ENCODE results near the gene FLACC1. TPM values are rescaled to one million over a fixed set of nuclear protein-coding genes. Genes with fewer than 3 reads are reported as not detected.
"Not testable (repeated sequence)": the region's sequence is repeated elsewhere in the genome, so short reads cannot be mapped to it uniquely, and the experiment has no call there.

Gene FLACC1
- total RNA-seq, 1 experiment from 2014 or later, result 1.2 TPM

DNA sequence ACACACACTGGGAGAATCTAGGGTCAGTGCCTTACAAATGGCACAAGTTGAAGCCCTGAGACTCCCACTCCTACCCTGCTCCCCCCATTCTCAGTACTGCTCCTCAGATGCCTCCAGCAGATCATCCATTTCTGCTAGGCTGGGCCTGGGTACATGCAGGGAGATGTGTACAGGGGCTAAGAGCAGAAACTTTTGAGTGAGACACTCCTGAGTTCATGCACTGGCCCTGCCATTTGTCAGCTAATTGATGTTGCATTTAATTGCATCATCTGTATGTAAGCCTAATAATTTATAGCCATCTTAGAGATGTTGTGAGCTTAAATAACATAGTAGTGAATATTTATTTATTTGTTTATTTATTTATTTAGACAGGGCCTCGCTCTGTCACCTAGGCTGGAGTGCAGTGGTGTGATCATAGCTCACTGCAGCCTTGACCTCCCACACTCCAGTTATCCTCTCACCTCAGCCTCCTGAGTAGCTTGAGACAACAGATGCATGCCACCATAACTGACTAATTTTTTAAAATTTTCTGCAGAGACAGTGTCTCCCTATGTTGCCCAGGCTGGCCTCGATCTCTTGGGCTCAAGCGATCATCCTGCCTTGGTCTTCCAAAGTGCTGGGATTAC lies 101.6 kb downstream of the FLACC1 start:
- DNase-seq (ENCODE audit: low spot score), result no peak

DNA sequence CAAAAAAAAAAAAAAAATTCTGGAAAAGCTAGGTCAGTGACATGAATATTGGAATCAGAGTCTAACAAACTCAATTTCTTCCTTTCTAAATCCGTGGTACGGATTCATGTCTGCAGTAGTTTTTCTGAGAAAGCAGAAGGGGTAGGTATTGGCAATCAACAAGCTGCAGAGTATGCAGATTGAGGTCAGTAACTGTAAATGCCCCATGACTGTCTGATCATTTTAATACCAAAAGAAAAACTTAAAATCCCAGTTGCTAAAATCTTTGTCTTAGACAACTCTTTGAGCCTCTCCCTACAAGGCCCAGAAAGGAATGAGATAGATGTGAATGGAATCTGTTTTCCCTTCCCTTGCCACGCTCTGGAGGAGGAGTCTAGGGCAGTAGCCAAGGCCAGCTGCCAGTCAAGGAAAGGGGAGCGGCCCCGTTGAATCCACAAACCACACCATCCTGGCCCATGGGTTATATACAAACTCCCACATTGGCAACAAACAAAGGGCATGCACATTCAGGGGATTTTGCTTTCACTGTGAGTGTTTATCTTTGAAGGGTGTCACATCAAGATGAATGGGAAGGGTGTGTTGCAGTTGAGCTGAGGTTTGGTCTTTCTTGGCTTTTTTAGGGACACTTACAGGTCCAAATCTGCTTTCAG lies 102.9 kb downstream of the FLACC1 start:
- DNase-seq (ENCODE audit: low spot score), result peak; percentile 46

DNA sequence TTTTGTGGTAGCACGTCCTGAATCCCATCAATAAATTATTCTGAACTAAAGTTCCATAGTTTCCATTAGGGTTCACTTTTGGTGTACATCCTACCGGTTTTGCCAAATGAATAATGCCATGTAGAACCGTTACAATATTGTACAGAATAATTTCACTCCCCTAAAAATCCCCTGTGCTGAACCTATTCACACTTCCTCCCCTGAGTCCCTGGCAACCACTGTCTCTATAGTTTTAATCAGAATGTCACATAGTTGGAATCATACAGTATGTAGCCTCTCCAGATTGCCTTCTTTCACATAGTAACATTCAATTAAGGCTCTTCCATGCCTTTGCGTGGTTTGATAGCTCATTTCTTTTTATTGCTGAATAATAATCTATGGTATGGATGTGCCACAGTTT lies 106.4 kb downstream of the FLACC1 start:
- DNase-seq (ENCODE audit: low spot score), result no peak

DNA sequence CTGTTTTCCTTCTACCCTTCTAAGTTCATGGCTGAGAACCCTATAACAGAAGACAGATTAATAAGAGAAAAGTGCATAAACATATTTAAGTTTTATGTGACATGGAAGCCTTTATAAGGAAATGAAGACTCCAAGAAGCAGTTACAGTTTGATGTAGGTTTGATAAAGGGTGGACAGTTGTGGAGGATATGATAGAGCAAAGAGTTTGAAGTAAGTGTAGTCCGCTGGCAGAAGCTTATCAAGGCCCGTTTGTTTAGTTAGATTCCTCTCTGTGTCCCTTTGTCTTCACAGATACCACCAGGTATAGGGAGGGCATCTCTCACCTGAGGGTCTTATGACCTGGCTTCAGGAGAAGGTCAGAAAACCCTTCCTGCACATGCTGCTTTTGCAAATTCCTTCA lies 107.3 kb downstream of the FLACC1 start:
- no peak for DNase-seq (ENCODE audit: low spot score)

DNA sequence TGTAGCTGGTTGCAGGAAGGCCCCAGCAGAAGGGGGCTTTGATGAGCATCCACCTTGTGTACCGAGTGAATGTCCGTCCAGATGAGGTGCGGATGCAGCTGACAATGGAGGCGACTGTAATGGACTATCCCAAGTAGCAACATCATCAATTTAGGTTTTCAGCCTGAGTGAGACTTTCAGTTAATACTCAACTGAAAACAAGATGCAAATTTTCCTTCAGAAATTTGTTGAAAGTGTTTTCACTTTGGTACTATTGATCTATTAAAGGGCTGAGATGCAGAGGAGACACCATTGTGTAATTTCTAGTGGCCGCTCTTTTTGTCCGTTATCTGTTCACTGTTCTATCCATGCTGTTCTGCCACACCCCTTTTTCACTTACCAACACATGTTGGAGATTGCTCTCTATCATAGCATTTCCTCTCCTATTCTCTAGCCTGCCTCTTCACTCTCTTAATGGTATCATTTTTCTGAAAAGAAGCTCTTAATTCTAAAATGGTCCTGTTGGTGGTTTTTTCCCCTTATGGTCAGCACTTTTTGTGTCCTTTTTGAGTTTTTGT lies 108.8 kb downstream of the FLACC1 start:
- no peak for DNase-seq (ENCODE audit: low spot score)

DNA sequence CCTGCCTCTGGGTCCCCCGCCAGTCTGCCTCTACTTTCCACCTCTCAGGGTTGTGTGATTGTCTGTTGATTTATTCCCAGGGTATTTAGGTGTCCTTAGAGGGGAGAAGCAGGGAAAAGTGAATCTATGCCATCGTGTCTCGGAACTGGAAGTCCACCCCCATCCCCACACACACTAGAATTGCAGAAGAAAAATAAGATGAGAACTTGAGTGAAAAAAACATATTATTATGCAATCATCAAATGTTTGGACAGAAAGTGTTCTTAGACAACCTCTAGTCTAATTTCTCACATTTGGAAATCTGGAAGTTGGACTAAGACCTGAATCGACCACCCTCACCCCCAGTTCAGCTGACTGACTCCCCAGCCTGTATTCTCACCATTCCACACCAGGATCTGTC lies 110.9 kb downstream of the FLACC1 start:
- DNase-seq (ENCODE audit: low spot score), result no peak

DNA sequence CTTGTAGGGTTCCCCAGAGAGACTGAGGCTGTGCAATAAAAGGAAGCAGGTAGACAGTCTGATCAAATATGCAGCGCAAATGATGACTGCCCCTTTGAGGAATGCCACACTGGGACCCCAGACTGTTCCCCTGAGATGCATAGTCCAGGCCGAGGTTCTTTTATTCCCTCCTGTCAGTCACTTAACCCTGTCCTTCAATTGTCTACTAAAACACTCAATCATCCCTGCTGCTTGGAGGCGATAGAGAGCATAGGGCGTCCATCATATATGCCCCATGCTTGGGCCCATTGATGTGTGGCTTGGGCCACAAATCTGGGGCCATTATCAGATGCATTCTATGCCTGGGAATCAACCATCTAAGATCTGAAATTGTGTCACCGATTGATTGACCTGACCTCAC lies 112.3 kb downstream of the FLACC1 start:
- no peak for DNase-seq (ENCODE audit: low spot score)

DNA sequence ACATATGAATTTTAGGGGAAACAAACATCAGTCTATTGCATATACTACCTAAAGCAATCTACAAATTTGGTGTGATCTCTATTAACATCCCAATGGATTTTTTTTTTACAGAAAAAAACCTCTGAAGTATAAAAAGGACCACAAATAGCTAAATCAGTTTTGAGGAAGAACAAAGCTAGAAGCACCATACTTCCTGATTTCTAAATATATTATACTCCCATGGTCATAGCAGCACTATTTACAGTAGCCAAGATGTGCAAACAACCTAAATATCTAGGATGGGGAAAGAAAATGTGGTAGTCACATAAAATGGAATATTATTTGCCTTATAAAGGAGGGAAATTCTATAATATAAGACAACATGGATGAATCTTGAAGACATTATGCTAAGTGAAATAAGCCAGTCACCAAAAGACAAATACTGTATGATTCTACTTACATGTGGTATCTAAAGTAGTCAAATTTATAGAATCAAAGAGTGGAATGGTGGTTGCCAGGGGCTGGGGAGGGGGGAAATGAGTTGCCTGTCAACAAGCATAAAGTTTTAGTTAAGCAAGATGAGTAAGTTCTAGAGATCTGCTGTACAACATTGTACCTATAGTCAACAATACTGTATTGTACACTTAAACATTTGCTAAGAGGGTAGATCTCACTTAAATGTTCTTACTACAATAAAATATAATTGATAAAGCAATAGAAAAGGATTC lies 114.4 kb downstream of the FLACC1 start:
- no peak for DNase-seq (ENCODE audit: low spot score)

DNA sequence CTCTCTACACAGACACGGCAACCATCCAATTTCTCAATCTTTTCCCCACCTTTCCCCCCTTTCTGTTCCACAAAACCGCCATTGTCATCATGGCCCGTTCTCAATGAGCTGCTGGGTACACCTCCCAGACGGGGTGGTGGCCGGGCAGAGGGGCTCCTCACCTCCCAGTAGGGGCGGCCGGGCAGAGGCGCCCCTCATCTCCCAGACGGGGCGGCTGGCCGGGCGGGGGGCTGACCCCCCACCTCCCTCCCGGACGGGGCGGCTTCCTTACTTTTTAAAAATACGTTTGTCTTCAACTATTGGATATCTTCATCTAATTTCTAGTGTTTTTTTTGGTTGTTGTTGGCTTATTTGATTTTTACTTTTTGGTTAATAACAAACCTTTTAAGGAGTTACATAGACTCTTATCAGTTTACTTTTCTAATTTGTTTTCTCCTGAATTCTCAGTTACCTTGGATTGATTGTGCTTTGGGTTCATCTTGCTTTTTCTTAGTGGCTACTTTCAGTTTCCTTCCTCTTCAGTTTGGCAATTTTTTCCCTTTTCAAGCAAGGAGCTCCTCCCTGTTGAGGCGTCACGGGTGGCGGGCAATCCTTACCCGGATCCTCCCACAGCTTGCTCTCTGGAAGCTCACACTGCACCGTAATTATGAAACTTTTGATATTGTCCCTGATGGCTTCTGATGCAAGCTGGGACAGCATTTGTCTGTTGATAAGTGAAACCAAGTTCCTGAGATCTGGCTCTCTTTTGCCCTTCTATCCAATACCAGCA lies 117.8 kb downstream of the FLACC1 start:
- DNase-seq (ENCODE audit: low spot score), result not testable (repeated sequence)

Other genes starting within 250 kb of the FLACC1 start
- 30.6 and 41.2 TPM in 2 replicates for gene CFLAR, start 241.2 kb downstream of the FLACC1 start, total RNA-seq (2014; rRNA removed; shearing (Covaris generic))
- gene CASP10, start 174.2 kb downstream of the FLACC1 start, total RNA-seq (2014; rRNA removed; shearing (Covaris generic)), result 2.5 and 6.3 TPM in 2 replicates
- gene CASP8, start 96.8 kb downstream of the FLACC1 start, total RNA-seq (2014; rRNA removed; shearing (Covaris generic)), result 19.4 and 20.1 TPM in 2 replicates
- gene TRAK2, start 94.1 kb upstream of the FLACC1 start, total RNA-seq (2014; rRNA removed; shearing (Covaris generic)), result 6.8 and 10.0 TPM in 2 replicates
- 7.6 and 8.1 TPM in 2 replicates for gene STRADB, start 94.4 kb upstream of the FLACC1 start, total RNA-seq (2014; rRNA removed; shearing (Covaris generic))